SK-N-MC (cell line): ENCODE measurements around the gene FOXP1.

Experiments
- EZH2 ChIP-seq: fragments of 200-600 bp; sonication (generic); IDR thresholded peaks from one replicate; pipeline ENCODE4 v1.6.1; 2017; ENCODE audit warnings: antibody characterized with exemption
- FOXP2 ChIP-seq: optimal IDR thresholded peaks from 2 replicates; pipeline ENCODE3; 2011; ENCODE audit warnings: mild to moderate bottlenecking, moderate library complexity; ENCODE audit not compliant: insufficient read depth; ENCODE audit errors: extremely low read length, control extremely low read depth
- POLR2AphosphoS5 ChIP-seq: IDR thresholded peaks from 2 replicates; pipeline ENCODE4 v1.6.1; 2012; ENCODE audit warnings: mild to moderate bottlenecking, low read depth, low read length, borderline replicate concordance

GRCh38 chr3:71441925-71442651 lies 141.4 kb downstream of the FOXP1 start:
- TF ChIP-seq POLR2AphosphoS5 = no peak
- TF ChIP-seq EZH2 = no peak
- TF ChIP-seq FOXP2 = no peak
